ENCODE results near the gene SLC25A12.
"Not testable (repeated sequence)": the region's sequence is repeated elsewhere in the genome, so short reads cannot be mapped to it uniquely, and the experiment has no call there.

DNA sequence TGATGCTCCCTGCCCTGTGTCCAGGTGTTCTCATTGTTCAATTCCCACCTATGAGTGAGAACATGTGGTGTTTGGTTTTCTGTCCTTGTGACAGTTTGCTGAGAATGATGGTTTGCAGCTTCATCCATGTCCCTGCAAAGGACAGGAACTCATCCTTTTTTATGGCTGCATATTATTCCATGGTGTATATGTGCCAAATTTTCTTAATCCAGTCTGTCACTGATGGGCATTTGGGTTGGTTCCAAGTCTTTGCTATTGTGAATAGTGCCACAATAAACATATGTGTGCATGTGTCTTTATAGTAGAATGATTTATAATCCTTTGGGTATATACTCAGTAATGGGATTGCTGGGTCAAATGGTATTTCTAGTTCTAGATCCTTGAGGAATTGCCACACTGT lies 85.2 kb downstream of the SLC25A12 start:
- TF ChIP-seq, protein P1, sequence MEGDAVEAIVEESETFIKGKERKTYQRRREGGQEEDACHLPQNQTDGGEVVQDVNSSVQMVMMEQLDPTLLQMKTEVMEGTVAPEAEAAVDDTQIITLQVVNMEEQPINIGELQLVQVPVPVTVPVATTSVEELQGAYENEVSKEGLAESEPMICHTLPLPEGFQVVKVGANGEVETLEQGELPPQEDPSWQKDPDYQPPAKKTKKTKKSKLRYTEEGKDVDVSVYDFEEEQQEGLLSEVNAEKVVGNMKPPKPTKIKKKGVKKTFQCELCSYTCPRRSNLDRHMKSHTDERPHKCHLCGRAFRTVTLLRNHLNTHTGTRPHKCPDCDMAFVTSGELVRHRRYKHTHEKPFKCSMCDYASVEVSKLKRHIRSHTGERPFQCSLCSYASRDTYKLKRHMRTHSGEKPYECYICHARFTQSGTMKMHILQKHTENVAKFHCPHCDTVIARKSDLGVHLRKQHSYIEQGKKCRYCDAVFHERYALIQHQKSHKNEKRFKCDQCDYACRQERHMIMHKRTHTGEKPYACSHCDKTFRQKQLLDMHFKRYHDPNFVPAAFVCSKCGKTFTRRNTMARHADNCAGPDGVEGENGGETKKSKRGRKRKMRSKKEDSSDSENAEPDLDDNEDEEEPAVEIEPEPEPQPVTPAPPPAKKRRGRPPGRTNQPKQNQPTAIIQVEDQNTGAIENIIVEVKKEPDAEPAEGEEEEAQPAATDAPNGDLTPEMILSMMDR (IDR thresholded peaks at IDR 0.05) = not testable (repeated sequence)
- not testable (repeated sequence) for TF ChIP-seq POLR2AphosphoS5, POLR2A (IDR thresholded peaks at IDR 0.05)
